ENCODE data around the gene RPS6KA2.
"Not testable (repeated sequence)": the region's sequence is repeated elsewhere in the genome, so short reads cannot be mapped to it uniquely, and the experiment has no call there.

RPS6KA2 gene

GRCh38 chr6:166588691-166589336 is 38.2 kb downstream of the RPS6KA2 start:
- DNase-seq = peak; percentile 60

- no peak for DNase-seq
These were observed 39.2 kb downstream of the RPS6KA2 start for GRCh38 chr6:166587631-166588413.

- DNase-seq = no peak
These were observed 40.5 kb downstream of the RPS6KA2 start, which contains the start of gene RAMACL for GRCh38 chr6:166586424-166587156. RAMACL (minus strand) TSS chr6:166586678; CDS start chr6:166586477, 201 bp downstream.

DNA sequence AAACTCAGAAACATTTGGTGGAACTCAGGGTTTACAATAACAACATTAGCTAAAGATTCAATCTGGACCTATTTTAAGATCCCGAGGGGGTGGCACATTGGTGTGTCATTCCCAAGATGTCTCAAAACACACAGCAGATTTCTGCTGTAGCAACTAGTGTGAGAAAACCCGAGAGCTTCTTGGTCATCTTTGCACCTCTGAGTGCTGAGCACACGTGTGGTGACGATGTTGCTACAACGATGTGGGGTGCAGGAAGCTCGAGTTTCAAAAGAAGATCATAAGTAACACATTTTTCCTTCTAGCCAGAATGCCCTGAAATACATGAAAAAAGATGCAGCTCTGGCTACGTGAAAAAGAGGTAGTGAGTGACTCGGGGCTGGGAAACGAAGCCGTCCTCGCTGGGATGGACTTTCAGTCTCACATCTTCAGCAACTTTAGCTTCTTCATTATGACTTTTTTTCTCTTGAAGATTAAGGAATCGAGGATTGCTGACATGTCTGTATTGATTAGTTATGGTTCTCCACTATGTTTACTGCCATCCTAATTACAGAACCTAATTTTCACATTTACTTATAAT is 42.1 kb downstream of the RPS6KA2 start:
- no peak for DNase-seq

GRCh38 chr6:166584155-166584554 is 42.9 kb downstream of the RPS6KA2 start:
- DNase-seq = no peak

- no peak for DNase-seq
These were observed 43.7 kb downstream of the RPS6KA2 start for GRCh38 chr6:166583230-166583965.

- DNase-seq = peak; percentile 73
These were observed 44.8 kb downstream of the RPS6KA2 start for GRCh38 chr6:166582258-166582657.

- DNase-seq = not testable (repeated sequence)
These were observed 45.2 kb downstream of the RPS6KA2 start for GRCh38 chr6:166581801-166582200.

DNA sequence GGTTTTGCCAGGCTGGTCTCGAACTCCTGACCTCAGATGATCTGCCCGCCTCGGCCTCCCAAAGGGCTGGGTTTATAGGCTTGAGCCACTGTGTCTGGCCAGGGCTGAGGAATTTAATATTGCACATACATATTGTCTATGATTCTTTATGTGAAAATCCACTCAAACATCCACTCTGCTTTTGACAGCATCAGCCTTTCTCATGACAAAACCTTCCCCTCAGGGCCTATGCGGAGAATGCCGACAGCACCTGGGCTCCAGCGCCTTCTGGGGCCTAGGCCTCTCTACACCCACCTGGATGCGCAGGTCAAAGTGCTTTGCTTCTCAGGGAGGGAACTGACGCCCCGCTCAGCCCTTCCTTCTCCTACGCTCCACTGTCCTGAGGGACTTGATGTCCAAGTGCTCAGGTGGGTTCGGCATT is 46.0 kb downstream of the RPS6KA2 start:
- no peak for DNase-seq

GRCh38 chr6:166580076-166581050 is 46.7 kb downstream of the RPS6KA2 start:
- no peak for DNase-seq

DNA sequence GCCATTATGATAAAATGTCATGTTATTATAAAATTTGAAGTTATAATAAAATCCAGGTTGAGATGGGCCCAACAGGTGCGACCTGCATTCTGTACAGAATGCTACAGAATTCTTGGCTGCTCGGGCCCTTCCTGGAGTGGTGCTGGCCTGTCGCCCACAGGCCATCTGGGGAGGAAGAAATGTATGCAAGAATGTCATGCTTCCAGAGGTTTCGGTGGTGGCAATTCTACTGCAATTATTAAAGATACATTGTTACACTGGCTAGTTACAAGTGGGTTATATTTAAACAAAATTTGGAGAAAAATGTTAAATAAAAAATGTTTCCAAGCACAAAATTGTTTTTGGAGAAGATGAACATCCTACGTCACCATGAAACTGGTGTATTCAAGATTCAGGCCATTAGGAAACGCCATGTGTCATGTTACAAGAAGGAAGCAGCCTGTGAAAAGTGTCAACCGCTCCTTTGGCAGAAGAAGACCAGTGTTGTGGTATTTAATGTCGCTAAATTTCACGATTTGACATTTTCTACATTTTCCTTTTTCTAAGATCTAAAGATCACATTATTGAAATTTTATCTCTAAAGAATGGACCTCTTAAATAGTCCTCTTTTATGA is 47.7 kb downstream of the RPS6KA2 start:
- DNase-seq = no peak

DNA sequence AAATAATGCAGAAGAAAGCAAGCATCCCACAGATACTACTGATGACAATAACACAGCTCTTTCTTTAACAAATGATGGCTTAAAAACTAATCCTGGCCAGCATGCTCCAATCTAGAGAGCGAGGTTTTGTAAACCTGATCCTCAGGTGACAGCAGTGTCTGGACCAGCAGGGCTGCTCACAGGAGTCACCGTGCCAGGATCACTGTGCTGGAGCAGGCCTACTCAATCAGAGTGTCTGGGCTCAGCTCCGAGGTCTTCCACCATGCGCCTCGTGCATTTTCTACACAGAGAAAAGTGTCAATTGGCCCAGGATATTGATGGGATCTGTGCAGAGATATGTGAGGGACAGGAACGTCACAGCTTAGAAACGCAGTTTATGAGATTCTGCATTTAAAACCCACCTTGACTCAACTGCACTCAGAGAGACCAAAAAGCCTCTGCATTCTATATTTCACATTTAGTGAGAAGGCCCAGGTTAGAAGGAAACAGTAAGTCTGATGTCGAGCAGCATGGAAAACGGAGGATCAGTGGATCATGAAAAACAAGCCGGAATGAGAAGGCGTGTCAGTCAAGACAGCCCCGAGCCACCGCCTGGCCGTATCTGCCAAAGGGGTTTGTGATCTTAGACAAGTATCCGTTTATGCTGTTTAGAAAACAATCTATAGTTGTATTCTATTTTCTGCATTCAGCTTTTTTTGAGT is 48.4 kb downstream of the RPS6KA2 start:
- no peak for DNase-seq

DNA sequence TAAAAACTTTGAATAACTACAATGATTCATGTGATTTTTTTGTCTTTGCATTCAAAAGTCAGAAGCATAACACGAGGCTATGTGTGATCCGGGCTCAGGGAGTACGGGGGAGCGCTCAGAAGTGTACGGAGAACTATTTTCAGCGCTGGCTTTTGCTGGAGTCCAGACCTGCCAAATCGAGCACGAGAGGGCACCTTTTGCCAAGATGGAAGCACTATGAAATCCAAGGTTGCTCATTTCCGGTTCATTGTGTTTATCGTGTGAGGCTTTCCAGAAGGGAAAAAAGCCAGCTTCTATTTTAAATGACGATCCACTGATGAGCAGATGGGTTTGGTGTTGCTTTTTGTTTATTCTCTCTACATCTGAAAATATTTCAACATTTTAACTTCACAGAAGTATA is 51.8 kb downstream of the RPS6KA2 start:
- peak; percentile 51 for DNase-seq

DNA sequence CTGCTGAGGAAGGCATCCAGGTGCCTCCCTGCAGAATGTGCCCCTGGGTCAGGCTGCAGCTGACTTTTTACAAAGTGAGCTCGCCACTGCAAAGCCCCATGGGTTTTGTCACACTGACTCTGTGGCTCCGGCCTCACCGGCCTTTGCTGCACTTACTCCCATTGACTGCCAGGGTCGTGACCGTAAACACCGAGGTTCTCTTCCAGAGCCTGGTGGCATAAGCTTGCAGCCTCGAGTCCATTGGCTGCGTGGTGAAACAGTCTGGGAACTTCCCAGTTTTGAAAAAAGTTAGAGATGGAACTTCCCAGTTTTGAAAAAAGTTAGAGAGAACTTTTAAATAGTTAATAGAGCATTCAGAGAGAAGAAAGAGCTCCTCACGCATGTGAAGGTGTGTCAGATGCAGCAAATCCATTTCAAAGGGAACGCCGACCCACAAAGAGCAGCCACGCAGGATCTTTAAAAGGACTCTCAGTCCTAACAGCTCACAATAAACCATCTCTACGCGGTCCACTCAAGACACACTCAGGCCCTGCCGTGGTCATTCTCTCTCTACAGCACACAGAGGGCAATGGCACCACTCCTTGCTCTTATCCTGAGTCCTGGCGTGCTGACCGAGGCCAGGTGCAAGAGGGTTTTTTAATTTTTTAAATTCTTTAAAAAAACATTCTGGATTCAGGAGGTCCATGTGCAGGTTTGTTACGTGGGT is 53.4 kb downstream of the RPS6KA2 start:
- no peak for DNase-seq

- peak; percentile 89 for DNase-seq
These were observed 54.4 kb downstream of the RPS6KA2 start for GRCh38 chr6:166572370-166573261.

DNA sequence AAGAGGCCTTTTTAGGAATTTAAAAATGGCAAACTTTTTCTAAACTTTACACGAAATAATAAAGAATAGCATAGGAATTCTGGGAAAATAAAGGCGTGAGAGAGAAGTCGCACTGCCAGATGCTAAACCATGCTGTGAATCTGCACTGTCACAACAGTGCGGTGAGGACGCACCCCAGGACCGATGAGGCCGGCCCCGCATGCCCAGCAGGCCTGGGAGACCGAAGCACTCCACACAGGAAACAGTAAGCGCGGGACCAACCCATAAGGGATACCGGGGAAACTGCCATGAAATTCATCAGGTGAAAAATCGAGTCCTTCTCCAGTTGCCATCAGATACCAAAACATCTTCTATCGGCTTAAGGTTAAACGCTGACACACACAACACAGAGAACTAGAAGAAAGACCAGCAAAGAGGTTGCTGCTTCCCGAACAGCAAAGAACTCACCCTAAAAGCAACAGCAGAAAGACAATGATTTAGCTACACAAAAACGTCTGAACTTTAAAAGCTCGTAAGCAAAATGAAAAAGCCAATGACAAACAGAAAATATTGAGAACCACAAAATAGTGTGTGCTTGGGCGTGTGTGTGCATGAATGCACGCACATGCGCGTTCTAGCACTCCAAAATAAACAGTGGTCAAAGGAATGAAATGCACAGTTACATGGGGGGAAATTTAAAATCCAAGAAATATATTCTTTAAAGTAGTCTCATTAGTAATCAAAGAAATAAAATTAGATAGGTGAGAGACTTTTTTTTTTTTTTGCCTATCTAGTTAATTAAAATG is 55.9 kb downstream of the RPS6KA2 start:
- DNase-seq = no peak

DNA sequence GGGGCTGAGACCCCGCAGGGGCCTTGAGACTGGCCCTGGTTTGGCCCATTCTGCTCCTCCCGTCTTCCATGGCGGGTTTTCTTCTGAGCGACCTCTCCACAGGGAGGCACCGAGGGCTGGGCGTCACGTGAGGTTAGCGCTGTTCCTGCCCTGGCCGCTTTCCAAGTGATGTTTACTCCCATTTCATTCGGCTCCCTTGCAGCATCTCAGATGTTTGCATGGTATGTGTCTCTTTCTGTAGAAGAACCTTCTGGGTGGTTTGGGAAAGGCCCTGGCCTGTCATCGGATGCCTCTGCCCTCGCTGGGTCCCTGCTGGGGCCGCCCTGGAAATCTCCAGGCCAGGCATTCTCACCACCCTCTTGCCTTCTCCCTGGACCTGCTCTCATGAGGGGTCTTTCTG is 57.8 kb downstream of the RPS6KA2 start:
- DNase-seq = no peak

- no peak for DNase-seq
These were observed 59.2 kb downstream of the RPS6KA2 start for GRCh38 chr6:166567813-166568212.
